Activated B cell treated with CpG ODN at 0.5 μM for 24 hours (primary cell): ENCODE measurements around the gene KEAP1. TPM values are rescaled to one million over a fixed set of nuclear protein-coding genes. Genes with fewer than 3 reads are reported as not detected.

ENCODE experiments used
- ATAC-seq: fragments of 200-7000 bp; cut with Tn5 transposase; one replicate; pipeline ENCODE4 v1.10.0; 2021; ENCODE audit warnings: low read depth, mild to moderate bottlenecking, moderate library complexity
- CTCF ChIA-PET: fragments of 350-600 bp; sonication (Branson Sonifier 250); formaldehyde crosslinking; loops from one replicate; lab custom pipeline; 2021; ENCODE audit warnings: antibody characterized with exemption; lab: Charles Lee
- POLR2A ChIA-PET: fragments of 350-600 bp; sonication (Branson Sonifier 250); formaldehyde crosslinking; loops from one replicate; lab custom pipeline; 2021; ENCODE audit warnings: antibody characterized with exemption; lab: Charles Lee
- DNase-seq: peaks from one replicate; pipeline ENCODE4 v3.0.0; 2022
- H3K27ac Mint-ChIP-seq: one replicate; pipeline ENCODE4 v1.8.0; 2020; ENCODE audit warnings: mixed read lengths
- H3K27me3 Mint-ChIP-seq: one replicate; pipeline ENCODE4 v1.8.0; 2021; ENCODE audit warnings: mixed read lengths
- H3K36me3 Mint-ChIP-seq: one replicate; pipeline ENCODE4 v1.8.0; 2021; ENCODE audit warnings: low read depth, mixed read lengths
- H3K4me1 Mint-ChIP-seq: one replicate; pipeline ENCODE4 v1.8.0; 2021; ENCODE audit warnings: mixed read lengths
- H3K4me3 Mint-ChIP-seq: one replicate; pipeline ENCODE4 v1.8.0; 2020; ENCODE audit warnings: mild to moderate bottlenecking, mixed read lengths
- H3K9me3 Mint-ChIP-seq: one replicate; pipeline ENCODE4 v1.8.0; 2020; ENCODE audit warnings: mixed read lengths
- CTCF ChIP-seq: fragments of 200-600 bp; IDR thresholded peaks from one replicate; pipeline ENCODE4 v1.8.0; 2022; ENCODE audit warnings: antibody characterized with exemption, mild to moderate bottlenecking
- intact Hi-C: fragments of 100-400 bp; cut with micrococcal nuclease; formaldehyde crosslinking; loops from one replicate; pipeline ENCODE4 v1.15.1; 2024
- total RNA-seq: library from RNA; stranded (reverse); gene quantifications from 2 replicates; pipeline ENCODE4 v1.2.3, GENCODE V29; 2022

Gene KEAP1
- total RNA-seq, 1 donor from 2014 or later: 38.9 TPM

- no peak overlapping the region for H3K4me3 Mint-ChIP-seq
- H3K4me1 Mint-ChIP-seq: peaks cover 33% of the 10 kb centered on the region
- DNase-seq: no peak
- peaks cover 50% of the 10 kb centered on the region for H3K27me3 Mint-ChIP-seq
- intact Hi-C loops: no loop called here
- ATAC-seq: no peak
- H3K9me3 Mint-ChIP-seq: no peaks in the 10 kb centered on the region
- CTCF ChIA-PET: no interaction called here
- H3K36me3 Mint-ChIP-seq: no peaks in the 10 kb centered on the region
- POLR2A ChIA-PET: interaction anchor here (0.6 kb wide), 1 partner anchor 13 kb away, joined by 3 read pairs; the partner anchor contains the start of gene KEAP1
- no peak overlapping the region for H3K27ac Mint-ChIP-seq
- TF ChIP-seq CTCF: no peak
Observed at GRCh38 chr19:10516064-10516385, 12.9 kb upstream of the KEAP1 start.

GRCh38 chr19:10514211-10515145 lies 11.3 kb upstream of the KEAP1 start:
- CTCF ChIA-PET: no interaction called here
- no peak overlapping the region for H3K4me3 Mint-ChIP-seq
- intact Hi-C loops: loop anchor here (5.0 kb wide), 1 partner anchor 183 kb away; no protein-coding TSS in a partner anchor
- ATAC-seq (no peak), DNase-seq (peak; percentile 23)
- no peak for TF ChIP-seq CTCF
- peaks cover 43% of the 10 kb centered on the region for H3K27me3 Mint-ChIP-seq
- POLR2A ChIA-PET: no interaction called here
- no peak overlapping the region for H3K27ac Mint-ChIP-seq
- H3K36me3 Mint-ChIP-seq: no peaks in the 10 kb centered on the region
- H3K9me3 Mint-ChIP-seq: no peaks in the 10 kb centered on the region
- H3K4me1 Mint-ChIP-seq: peaks cover 32% of the 10 kb centered on the region

- Mint-ChIP-seq H3K9me3 (no peaks in the 10 kb centered on the region), H3K4me1 (peaks cover 20% of the 10 kb centered on the region), H3K36me3 (no peaks in the 10 kb centered on the region), H3K27me3 (peaks cover 31% of the 10 kb centered on the region), H3K4me3 (no peak overlapping the region), H3K27ac (peak overlapping the region; percentile 7)
- TF ChIP-seq CTCF: no peak
- ChIA-PET CTCF (interaction anchor here (1.2 kb wide), 1 partner anchor 186 kb away, joined by 5 read pairs; no protein-coding TSS in a partner anchor), POLR2A (no interaction called here)
- intact Hi-C loops: loop anchor here (5.0 kb wide), 1 partner anchor 184 kb away; no protein-coding TSS in a partner anchor
- ATAC-seq (no peak), DNase-seq (no peak)
Observed at GRCh38 chr19:10513223-10513622, 10.1 kb upstream of the KEAP1 start.

- peak; percentile 61 for DNase-seq
- Mint-ChIP-seq H3K27ac (no peak overlapping the region), H3K9me3 (no peaks in the 10 kb centered on the region), H3K4me3 (no peak overlapping the region), H3K27me3 (peaks cover 16% of the 10 kb centered on the region), H3K36me3 (no peaks in the 10 kb centered on the region), H3K4me1 (peaks cover 13% of the 10 kb centered on the region)
- POLR2A ChIA-PET: interaction anchor here (0.6 to 0.7 kb wide), 2 partner anchors 33 to 144 kb away, joined by 5 to 7 read pairs; no protein-coding TSS in a partner anchor
- peak; percentile 35 for TF ChIP-seq CTCF
- CTCF ChIA-PET: interaction anchor here (1.0 kb wide), 1 partner anchor 149 kb away, joined by 3 read pairs; no protein-coding TSS in a partner anchor
- peak; percentile 38 for ATAC-seq
- intact Hi-C loops: loop anchor here (5.0 kb wide), 1 partner anchor 187 kb away; no protein-coding TSS in a partner anchor
Observed at GRCh38 chr19:10510301-10510802, 7.2 kb upstream of the KEAP1 start.

- peaks cover 8% of the 10 kb centered on the region for H3K27me3 Mint-ChIP-seq
- H3K4me1 Mint-ChIP-seq: peaks cover 9% of the 10 kb centered on the region
- ATAC-seq (no peak), DNase-seq (no peak)
- H3K4me3 Mint-ChIP-seq: no peak overlapping the region
- no peak overlapping the region for H3K27ac Mint-ChIP-seq
- ChIA-PET POLR2A (interaction anchor here (0.6 to 1.3 kb wide), 2 partner anchors 57 to 224 kb away, joined by 3 to 4 read pairs; partner anchors contain the start of gene KRI1), CTCF (no interaction called here)
- no peaks in the 10 kb centered on the region for H3K36me3 Mint-ChIP-seq
- no peaks in the 10 kb centered on the region for H3K9me3 Mint-ChIP-seq
- intact Hi-C loops: no loop called here
- no peak for TF ChIP-seq CTCF
Observed at GRCh38 chr19:10508707-10509106, 5.6 kb upstream of the KEAP1 start.
